ENCODE results near the gene PNPLA8.

DNA sequence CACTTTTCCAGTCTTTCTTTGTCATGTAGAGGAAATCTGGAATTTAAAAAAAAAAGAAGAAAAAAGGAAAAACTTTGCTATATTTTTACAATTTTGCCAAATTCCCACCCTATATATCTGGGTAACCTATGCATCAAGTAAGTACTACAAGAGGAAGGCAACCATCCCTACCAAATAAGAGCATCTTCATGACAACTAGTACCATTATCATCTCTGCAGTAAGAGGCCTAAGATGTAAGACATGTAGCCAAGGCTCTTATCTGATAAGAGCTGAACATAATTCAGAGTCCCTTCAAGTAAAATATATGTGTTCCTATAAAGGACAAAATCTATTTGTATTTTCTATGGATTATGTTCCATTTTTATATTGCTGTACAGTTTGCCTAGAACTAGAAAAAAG lies 40.1 kb upstream of the PNPLA8 start:
- TF ChIP-seq CTCF (conservative IDR thresholded peaks at IDR 0.05; ENCODE audit: low read length) (no peak), EZH2phosphoT487 (IDR thresholded peaks at IDR 0.05; ENCODE audit: borderline replicate concordance, low read depth, low read length) (no peak)
